NCI-H446 treated with DMSO at 0.1 percent for 48 hours (cell line): ENCODE measurements around the gene DOCK2.
"Not testable (repeated sequence)": the region's sequence is repeated elsewhere in the genome, so short reads cannot be mapped to it uniquely, and the experiment has no call there.

Source experiments
- DNase-seq: peaks from one replicate; lab custom pipeline; 2025; lab: John Stamatoyannopoulos, UW

The DOCK2 gene

DNA sequence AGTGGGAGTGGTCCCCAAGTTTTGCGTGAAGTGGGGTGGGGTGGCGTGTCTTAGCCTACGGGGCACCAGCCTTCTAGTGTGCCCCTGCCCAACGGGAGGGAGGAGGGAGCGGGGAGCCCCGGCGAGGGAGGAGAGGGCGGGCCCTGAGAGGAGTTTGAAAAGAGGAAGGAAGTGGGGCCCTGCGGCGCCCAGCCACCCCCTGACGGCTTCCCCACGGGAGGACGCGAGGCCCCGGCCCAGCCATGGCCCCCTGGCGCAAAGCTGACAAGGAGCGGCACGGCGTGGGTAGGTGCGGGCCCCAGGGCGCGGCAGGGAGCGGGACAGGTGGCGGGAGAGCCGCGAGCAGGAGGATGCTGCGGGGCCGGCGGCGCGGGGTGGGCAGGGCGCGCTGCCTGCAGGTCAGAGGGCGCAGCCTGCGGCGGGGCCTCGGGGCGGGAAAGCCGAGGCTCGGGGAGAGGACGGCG is at the start of gene DOCK2:
Gene DOCK2 (plus strand): TSS at position 191 of the 464 bp plus-strand sequence. CDS start 52 bp downstream, at position 243.
- no peak for DNase-seq

DNA sequence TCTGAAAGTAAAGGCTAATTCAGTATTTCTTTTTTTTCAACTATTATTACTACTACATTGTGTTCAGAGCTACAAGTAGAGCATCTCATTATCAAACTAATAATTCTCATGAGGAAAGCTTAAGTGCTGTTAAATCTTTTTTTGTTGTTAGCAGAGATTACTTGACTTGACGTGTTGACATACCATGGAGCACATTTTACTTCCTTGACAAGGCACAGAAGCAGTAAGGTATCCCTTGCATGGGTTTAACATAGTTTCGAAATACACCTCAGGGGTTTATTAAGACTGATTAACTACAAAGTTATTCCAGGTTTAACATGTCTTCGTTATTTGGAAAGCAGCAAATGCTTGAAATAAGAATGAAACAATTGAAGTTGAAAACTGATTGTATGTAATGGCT is 46.5 kb upstream of the DOCK2 start:
- DNase-seq: no peak

DNA sequence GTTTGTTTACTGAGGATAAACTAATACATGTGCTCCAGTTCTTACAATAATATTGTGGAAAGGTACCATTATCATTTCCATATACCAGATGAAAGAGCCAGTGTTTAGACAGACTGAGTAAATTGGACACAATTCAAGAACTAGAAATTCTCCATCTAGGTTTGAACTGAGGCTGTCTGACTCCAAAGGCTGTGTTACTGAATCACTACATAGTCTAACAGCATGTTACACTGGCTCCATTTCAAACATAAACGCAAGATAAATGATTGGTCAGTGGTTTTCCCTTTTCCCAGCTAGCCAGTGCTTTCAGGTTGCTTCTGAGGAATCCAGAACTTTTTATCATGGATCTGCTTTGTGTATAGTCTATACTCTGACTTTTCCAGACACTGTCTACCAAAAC is 45.4 kb upstream of the DOCK2 start:
- DNase-seq: no peak

DNA sequence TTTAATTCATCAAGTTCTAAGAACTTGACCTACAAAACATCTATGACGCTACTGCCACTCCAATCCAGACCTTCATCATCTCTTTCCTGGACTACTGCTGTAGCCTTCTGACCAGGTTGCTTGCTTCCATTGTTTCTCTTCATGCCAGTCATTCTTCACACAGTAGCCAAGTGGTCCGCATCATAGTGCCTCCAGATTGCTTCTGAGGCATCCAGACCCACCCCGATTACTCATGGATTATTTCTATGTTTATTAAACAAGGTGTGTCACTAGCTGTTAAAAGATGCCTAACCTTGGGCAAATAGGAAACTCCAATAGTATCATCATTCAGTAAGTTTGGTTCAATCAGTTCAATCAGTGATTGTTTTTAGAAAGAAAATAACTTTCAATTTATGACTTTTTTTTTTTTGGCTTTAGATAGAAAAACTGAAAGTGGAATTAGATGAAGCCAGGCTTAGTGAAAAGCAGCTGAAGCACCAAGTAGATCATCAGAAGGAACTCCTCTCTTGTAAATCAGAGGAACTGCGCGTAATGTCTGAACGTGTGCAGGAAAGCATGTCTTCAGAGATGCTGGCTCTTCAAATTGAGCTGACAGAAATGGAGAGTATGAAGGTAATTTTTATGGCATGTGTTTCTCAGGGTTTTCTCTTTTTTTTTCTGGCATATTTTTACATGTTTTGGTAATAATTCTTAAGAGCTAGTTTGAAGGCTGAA is 44.0 kb upstream of the DOCK2 start:
- no peak for DNase-seq

DNA sequence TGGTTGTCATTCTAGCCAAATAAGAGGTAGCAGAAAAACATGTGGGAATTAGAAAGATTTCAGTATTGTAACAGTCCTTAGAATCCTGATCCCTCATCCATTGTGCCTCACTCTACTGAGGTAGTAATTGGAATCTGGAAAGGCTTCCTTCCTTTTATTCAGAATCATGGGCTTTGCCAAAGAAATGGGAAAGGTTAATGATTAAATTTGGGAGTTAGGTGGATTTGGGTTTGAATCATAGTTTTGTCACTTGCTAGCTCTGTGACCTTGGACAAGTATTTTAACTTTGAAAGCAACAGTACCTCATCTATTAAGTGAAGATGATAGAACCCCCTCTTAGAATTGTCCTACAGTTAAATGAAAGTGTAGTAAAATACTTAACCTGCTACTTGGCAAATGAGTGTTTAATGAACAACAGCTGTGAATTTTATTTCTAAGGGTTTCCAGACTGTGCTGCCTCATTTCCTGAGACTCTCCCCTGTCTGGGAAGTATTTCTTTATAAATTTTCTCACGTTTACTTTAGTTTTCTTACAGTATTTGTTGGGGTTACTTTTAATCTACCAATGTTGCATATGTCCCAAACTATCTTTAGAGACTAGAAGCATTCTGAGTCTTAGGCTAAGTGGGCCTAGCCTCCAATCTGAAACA is 41.8 kb upstream of the DOCK2 start:
- DNase-seq: no peak

DNA sequence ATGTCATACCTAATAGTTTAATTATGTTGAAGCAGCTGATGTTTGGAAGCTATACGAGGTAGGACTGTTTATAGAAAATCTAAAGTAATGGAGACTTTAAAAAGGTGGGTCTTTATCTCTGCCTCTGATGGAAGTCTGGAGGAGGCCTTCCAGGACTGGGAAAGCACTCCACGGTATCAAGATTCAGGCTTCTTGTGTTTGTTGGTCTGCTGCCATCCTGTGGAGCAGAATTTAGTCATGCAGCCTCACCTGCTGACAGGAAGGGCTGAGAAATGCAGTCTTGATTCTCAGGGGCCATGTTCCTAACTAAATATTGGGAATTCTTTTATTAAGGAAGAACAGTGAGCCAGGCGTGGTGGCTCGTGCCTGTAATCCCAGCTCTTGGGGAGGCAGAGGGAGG is 37.6 kb upstream of the DOCK2 start:
- DNase-seq: no peak

DNA sequence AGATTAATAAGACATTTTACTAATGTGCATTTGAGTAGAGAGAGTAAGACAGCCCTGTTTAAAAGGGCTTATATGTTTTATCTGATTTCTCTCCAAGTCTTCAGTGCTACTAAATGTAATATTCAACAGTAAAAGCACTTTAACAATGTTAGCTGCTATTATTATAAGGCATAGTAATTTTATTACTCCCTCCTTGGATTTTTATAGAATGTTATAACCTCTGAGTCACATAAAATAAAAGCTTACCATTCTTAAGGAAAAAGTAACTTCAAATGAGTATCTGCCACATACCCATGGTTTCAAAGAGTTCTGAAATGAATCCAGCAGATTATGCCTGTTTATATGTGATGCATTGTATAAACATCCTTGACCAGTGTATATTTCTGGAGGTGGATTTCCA is 34.5 kb upstream of the DOCK2 start:
- no peak for DNase-seq

DNA sequence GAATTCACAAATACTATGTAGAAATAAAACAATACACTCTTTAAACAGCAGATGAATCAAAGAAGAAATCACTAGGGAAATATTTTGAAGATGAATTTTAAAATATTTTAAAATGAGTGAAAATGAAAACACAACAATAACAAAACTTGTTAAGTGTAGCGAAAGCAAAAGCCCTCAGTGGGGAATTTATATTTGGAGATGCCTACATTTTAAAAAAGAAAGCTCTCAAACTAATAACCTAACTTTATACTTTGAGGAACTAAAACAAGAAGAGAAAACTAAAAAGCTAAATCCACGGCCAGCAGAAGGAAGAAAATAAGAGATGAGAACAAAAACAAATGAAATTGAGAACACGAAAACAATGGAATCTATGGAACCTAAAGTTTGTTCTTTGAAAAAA is 30.8 kb upstream of the DOCK2 start:
- no peak for DNase-seq

DNA sequence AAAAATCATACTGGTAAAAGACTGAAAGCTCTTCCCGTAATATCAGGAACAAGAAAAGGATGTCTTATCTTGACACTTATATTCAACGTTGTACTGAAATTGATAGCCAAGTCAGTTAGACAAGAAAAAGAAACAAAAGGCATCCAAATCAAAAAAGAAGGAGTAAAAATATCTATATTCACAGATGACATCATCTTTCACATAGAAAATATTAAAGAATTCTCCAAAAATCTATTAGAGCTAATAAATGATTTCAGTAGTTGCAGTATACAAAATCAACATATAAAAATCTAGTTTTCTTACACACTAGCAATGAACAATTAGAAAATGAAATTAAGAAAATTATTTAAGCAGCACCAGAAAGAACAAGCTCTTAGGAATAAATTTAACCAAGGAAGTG is 29.2 kb upstream of the DOCK2 start:
- DNase-seq: no peak

DNA sequence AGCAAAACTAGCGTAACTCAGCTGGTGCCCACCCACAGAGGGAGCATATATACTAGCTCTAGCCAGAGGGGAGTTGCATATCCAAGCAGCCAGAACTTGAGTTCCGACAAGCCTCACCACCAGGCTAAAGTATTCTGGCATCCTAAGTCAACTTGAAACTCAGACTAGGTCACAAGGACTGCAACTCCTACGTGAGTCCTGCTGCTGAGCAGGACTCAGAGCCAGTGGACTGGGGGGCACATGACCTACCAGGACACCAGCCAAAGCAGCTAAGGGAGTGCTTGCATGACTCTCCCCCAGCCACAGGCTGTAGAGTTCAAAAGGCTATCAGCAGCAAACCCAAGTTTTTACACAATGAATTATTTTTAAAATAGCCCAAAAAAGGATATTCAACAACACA is 27.4 kb upstream of the DOCK2 start:
- no peak for DNase-seq

DNA sequence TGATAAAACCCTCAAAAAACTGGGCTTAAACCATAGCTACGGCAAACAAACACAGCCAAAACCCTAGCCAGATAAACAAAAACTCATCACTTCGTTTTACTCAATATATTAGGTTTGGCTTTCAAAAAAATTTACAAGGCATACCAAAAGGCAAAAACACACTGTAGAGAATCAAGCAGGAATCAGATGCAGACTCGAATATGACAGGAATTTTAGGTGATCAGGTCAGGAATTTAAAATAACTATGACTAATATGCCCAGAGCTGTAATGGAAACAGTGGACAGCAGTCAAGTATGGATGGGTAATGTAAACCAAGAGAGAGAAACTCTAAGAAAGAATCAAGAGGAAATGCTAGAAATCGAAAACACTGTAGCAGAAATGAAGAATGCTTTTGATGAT is 26.5 kb upstream of the DOCK2 start:
- DNase-seq: no peak

DNA sequence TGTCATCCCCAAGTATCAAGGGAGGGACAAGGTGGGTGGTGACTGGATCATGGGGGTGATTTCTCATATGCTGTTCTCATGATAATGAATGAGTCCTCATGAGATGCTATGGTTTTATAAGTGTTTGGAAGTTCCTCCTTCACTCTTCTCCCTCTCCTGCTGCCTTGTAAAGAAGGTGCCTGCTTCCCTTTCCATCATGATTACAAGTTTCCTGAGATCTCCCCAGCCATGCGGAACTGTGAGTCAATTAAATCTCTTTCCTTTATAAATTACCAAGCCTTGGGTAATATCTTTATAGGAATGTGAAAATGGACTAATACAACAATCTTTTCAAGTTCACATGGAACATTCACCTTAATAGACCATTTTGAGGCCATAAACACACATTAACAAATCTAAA is 21.5 kb upstream of the DOCK2 start:
- DNase-seq: no peak

DNA sequence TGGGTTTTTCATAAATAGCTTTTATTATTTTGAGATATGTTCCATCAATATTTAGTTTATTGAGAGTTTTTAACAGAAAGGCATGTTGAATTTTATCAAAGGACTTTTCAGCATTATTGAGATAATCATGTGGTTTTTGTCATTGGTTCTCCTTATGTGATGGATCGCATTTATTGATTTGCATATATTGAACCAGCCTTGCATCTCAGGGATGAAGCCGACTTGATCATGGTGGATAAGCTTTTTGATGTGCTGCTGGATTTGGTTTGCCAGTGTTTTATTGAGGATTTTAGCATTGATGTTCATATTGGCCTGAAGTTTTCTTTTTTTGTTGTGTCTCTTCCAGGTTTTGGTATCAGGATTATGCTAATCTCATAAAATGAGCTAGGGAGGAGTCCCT is 12.8 kb upstream of the DOCK2 start:
- DNase-seq: not testable (repeated sequence)

DNA sequence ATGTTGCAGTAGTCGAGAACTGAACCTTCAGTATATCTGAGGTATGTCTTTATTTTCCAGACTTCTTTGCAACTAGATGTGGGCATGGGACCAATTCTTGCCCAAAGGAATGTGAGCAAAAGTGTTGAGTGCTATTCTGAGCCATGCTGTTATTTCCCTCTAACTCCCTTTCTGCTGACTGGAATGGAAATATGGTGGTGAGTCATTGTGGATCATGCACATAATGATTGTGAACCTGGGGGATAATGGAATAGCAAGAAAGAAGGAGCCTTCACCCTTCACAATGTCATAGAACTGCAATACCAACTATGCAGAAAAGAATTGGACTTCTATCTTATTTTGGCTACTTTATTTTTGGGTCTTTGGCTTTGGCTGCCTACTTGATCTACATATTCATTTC is 10.3 kb upstream of the DOCK2 start:
- no peak for DNase-seq

DNA sequence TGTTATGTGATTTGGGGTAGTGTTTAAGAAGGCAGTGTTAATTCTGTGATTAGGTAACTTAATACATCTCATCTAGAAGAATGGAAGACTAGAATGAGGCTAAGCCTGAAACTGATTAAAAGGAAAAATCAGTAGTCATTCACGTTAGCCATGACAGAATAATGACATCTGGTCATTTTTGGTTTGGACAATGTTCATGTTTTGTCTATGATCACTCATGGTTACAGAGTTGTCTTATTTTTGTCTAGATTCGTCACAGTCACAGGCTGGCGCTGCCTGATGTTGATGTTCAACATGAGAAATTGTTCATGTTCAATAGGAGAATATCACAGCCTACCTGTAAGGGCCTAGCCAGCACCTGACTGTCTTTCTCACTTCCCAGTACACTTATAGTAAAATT is 9.5 kb upstream of the DOCK2 start:
- DNase-seq: no peak

DNA sequence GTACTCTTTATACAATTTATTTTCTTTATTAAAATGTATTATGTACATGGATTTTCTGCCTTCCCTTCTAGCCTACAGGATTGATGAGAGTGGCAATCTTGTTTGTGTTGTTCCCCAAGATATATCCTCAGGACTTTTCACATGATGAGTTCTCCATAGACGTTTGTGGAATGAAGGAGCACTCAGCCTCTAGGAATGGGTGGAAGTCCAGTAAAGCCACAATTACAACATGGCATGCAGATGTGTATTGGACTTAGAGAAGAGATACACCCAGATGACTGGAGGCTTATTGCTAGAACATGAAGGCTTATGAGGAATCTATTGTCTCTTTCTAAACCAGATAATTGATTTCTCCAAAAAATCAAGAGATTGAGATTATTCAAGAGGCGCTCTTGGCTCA is 8.2 kb upstream of the DOCK2 start:
- no peak for DNase-seq

DNA sequence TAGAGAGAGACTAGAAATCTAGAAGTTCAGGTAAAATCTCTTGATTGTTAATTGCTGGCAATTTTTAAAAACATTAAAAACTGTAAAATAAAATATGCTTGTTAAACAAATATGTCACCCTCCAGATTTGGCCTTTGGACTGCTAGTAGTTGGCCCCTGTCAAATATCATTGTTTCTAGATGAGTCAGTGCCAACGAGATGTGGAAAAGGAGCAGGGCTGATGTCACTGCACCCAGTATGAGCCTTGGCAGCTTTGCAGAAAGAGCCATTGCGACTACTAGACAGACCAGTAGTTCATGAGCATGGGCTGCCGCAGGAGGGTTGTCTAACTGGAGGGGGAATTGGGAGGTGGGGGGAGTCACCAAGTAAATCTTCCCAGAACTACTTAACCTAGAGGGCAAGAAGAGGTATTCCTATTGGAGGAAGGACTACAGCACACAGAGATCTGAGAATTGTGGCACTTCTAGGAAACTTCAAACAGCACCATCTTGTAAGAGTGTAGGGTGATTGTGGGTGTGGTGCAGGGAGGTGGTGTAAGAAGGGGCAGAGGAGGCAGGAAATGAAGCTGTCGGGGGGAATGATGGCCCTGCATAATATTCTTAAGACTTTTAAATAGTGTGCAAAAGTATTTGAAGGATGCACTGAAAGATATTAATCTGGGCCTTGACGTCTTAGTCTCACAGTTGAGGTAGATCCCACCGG is 7.1 kb upstream of the DOCK2 start:
- DNase-seq: no peak

DNA sequence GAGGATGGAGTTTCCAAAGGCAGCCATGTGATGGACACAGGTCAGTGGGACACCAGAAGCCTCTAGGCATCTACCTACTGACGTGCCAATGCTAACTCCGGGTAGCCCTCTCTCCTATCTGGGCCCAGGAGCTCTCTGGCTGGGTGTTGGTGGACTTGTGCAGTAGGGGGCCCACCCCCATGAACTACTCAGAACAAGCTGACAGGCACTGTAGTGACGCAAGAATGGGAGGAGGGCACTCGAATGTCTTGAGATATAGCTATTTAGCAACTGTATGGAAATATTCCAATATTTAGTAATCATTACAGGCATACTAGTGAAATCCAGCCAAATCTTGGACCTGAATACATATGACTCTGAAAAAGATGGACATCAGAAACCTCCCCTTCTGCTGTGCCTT is 5.7 kb upstream of the DOCK2 start:
- DNase-seq: no peak

DNA sequence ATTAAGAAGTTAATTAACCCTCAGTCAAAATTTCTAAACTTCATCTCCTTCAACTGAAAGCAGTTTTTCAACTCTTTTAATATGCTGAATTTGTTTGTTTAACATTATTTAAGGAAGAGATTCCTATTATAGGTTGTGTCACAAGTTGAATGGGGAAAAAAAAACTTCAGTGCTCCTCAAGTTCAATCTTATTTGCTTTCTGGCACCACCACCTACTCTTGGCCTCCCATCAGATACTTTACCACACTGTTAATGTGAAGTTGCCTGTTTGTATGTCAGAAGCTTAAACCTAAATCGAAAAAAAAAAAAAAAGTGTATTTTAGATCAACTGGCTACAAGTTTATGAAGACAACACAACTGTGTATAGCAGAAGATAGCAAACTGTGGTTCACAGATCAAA is 4.1 kb upstream of the DOCK2 start:
- DNase-seq: no peak

DNA sequence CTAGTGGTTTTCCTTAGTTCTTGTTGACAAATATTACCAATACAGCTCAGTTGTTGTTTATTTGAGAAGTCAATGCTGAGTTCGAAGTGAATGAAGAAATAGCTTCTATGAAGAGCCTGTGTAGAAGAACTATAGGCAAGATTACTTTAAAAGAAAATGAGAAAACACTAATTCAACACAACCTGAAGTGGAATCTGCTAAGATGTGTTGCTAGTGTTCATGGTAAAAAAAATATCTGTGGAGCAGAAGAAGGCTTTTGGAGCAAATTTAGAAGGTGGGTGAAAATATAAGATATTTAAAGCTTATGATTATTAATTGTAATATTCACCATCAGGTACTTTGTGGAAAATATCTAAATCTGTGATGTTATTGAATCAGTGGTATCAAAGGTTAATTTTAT is 2.5 kb upstream of the DOCK2 start:
- DNase-seq: no peak

DNA sequence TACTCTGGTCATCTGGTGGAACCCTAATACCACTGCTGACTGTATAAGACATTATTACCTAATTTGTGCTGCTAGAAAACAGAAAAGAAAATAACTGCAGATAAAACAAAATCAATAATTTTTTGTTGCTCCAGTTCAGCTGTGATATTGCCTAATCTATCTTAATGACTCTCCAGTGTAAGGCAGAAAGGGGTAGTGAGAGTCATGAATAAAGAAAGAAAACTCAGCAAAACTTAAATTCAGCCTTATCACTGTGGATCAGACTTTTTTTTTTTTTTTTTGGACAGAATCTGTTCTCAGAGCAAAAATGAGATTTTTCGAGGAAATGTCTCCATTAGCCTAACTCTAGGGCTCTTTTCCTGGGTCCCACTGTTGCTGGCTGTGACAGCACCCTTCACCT is 1.1 kb upstream of the DOCK2 start:
- DNase-seq: no peak

DNA sequence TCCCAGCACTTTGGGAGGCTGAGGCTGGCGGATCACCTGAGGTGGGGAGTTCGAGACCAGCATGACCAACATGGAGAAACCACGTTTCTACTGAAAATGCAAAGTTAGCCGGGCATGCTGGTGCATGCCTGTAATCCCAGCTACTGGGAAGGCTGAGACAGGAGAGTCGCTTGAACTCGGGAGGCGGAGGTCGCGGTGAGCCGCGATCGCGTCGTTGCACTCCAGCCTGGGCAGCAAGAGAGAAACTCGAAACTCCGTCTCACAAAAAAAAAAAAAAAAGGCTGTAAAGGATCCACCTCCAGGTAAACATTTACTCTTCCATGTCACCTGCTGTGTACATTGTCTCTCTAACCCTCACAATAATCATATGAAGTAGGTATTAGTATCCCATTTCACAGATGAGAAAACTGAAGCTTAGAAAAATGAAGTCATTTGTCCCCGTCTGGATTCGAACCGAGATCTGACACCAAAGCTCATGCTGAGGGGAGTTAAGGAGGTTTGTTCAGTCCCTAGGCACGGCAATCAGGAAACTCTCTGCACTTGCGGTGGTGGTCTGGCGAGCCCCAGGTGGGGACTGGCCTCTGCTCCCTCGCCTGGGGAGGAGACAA is 494 bp upstream of the DOCK2 start:
- no peak for DNase-seq

DNA sequence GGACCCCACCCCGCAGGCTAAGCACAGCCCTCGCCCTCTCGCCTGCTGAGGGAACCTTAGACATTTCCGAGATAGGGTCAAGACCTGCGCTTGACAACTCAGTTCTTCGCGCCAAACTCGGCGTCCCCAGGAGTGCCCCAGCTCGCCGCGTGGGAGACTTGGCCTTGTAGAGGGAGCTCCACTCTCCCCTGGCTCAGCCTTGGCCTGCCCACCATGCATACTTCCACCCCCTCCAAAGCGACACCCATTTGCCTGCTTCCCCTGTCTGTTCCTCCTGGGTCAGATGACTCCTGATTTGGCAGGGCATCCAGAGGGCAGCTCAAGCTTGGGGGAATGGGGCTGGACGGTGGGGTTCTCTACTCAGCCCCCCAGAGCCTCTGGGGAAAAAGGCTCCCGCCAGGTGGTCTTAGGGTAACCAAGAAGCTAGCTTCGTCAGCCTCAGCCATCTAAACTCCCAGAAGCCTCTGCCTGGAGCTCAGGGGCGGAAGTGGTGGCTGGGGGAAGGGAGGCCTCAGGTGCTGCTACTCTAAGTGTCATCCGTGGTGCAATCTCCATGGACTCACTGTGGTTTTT is 560 bp downstream of the DOCK2 start:
- DNase-seq: no peak
